C4-2B (cell line): ENCODE data around the gene GCHFR.

ENCODE experiments used
- CTCF ChIP-seq: fragments of 450-650 bp; conservative IDR thresholded peaks from 2 replicates; pipeline ENCODE4 v1.5.1; 2017; ENCODE audit warnings: mild to moderate bottlenecking
- ZFX ChIP-seq: fragments of 450-650 bp; IDR thresholded peaks from 2 replicates; pipeline ENCODE4 v1.6.1; 2017

GRCh38 chr15:40771242-40771641, 7.4 kb downstream of the GCHFR start:
- TF ChIP-seq CTCF (no peak), ZFX (no peak)
